ENCODE data around the gene SNX27.
"Not testable (repeated sequence)": the region's sequence is repeated elsewhere in the genome, so short reads cannot be mapped to it uniquely, and the experiment has no call there.

SNX27 gene

DNA sequence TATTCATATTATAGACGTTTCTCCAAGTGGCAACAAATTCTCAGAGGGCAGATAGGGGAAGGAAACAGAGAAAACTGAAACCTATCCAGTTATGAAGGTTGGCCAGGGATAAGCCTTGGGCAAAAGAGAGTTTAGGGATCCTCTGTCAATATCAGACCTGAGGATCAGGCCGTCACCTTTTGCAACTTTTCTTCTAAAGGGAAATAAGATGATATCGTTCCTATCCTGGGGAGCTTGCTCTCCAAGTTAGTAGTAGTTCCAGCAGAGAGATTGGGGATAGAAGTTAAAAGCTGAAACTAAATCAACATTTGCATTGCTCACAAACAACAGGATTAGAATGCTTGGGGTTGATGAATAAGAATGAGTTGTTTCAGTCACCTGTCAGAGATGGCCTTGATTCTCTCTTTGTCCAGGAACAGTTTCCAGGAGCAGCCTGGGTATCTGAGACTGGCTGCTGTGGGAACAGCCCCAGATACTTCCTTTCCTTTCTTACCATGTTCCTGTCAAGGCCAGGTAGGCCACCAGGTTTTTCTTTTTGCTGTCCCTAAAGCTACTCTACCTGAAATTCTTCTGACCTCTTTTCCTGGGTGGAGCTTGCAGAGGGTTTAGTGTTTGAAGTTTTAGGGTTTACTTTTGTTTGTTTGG, 112.0 kb downstream of the SNX27 start:
- DNase-seq: no peak

DNA sequence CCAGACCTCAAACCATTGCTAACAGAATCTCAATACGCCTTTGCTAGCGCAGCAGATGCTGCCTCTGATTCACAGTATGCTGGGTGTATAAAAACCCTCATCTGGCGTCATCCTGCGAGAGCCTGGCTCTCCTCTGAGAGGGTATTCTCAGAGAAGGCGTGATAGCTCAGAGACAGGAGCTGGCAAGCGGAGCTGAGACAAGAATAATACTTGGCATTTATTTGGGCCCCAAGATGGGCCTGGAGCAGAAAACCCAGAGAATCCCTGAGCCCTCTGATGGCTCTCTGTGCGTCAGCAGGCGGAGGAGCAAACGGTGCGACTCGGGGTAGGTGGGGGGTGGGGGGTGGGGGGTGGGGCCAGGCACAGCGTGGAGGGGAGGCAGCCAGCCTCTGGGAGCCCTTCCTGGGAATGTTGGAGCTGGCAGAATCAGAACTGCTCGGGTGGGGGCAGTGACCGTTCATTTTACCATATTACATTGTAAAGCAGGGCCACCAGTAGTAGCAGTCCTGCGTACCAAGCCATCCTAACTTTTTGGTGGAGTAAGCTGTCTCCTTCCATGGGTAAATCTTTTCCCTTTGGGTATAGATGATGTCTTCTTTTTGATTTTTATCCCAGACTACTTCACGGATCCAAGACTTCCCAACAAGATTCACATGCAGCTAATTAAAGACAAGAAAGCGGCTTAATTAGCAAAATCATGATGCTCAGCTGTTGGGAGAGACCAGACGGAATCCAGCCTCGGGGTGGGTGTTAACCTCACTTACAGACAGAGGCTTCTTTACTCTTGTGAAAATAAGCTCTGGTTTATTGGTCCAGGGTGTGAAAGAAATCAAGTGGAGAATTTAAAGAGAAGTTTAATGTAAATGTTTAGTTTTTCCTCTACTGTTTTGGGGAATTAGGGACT, 116.6 kb downstream of the SNX27 start:
- no peak for DNase-seq

DNA sequence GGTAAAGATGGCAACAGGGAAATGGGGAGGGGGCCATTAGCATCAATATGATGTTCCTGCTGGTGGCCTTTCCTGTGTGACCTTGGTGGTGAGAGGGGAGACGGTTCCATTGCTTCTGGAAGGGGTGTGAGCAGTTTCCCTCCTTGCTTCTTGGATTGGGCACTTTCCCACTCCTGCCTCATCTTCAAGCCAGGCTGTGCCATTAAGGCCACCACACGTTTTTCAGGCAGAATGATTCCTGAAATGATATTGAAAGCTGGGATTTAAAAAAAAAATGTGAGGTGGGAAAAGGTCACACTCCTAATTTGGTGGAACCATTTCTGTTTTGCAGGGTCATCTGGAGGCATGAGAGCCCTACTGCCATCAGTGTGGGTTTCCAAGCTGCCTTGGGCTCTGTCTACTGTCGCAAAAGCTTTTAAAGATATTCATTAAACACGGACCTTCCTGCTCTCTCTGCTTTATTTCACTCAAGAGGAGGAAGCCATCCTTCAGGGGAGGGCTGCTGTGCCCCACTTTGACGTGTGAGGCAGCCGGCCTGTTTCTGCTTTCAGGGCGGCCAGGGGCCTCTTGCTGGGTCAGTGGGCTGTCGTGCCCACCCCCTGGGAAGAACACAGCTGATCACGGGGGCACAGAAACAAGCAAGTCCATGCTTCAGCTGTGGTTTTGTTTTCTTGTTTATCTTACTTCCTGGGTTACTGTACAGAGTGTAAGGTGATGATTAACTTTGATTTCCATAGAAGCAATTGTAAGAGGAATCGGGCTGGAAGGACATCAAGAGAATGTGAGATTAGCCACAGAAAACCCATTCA, 117.5 kb downstream of the SNX27 start:
- no peak for DNase-seq

DNA sequence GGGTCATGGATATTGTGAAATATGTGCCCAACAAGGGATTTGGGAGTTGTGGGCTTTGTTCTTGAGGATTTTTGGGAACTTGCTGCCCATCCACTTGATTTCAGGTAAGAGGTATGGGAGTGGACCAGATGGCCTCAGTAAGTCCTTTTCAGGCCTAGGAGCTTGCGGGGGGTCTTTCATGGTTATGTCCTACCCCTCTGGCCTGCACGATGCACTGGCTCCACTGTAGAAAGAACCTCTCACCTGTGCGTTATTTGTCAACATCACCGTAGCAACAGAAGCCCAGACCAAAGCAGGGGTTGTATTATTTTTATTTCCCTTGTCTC, 118.1 kb downstream of the SNX27 start:
- DNase-seq: no peak

DNA sequence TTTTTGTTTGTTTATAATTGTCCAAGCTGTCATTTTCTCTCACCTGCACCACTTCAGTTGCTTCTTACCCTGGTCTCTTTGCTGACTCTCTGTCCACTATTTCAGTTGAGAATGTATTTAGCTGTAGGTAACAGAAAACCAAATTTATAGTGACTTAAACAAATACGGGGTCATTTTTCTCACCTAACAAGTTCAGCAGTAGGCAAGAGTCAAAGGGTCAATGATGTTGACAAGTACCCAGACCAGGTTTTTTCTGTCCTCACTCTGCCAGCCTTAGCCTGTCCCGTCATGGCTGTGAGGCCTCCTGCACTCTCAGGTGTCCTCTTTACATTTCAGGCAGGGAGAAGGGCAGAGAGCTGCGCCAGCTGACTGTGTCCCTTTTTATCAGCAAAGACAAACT, 121.3 kb downstream of the SNX27 start:
- DNase-seq: no peak

DNA sequence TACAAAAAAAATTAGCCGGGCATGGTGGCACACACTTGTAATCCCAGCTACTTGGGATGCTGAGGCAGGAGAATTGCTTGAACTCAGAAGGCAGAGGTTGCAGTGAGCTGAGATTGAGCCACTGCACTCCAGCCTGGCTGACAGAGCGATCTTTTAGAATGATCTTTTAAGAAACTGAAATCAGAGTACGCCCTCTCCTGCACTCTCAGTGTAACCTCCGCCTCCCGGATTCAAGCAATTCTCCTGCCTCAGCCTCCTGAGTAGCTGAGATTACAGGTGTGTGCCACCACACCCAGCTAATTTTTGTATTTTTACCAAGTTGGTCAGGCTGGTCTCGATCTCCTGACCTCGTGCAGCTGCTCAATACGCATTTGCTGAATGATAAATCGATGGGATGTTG, 122.1 kb downstream of the SNX27 start:
- DNase-seq: not testable (repeated sequence)

DNA sequence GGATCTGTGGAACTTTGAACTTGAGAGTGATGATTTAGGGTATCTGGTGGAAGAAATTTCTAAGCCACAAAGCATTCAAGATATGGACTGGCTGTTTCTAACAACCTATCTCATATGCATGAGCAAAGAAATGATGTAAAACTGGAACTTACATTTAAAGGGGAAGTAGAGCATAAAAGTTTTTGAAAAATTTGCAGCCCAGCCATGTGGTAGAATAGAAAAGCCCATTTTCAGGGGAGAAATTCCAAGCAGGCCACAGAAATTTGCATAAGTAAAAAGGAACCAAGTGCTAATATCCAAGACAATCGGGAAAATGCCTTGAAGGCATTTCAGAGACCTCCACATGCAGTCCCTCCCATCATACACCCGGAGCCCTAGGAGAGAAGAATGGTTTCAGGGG, 125.2 kb downstream of the SNX27 start:
- DNase-seq: no peak

DNA sequence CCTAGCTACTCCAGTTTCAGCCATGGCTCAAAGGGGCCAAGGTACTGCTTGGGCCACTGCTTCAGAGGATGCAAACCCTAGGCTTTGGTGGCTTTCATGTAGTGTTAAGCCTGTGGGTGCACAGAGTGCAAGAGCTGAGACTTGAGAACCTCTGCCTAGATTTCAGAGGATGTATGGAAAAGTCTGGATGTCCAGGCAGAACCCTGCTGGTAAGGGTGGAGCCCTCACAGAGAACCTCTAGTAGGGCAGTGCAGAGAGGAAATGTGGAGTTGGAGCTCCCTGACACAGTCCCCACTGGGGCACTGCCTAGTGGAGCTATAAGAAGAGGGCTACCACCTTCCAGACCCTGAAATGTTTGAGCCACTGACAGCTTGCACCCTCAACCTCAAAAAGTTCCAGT, 125.6 kb downstream of the SNX27 start:
- no peak for DNase-seq

DNA sequence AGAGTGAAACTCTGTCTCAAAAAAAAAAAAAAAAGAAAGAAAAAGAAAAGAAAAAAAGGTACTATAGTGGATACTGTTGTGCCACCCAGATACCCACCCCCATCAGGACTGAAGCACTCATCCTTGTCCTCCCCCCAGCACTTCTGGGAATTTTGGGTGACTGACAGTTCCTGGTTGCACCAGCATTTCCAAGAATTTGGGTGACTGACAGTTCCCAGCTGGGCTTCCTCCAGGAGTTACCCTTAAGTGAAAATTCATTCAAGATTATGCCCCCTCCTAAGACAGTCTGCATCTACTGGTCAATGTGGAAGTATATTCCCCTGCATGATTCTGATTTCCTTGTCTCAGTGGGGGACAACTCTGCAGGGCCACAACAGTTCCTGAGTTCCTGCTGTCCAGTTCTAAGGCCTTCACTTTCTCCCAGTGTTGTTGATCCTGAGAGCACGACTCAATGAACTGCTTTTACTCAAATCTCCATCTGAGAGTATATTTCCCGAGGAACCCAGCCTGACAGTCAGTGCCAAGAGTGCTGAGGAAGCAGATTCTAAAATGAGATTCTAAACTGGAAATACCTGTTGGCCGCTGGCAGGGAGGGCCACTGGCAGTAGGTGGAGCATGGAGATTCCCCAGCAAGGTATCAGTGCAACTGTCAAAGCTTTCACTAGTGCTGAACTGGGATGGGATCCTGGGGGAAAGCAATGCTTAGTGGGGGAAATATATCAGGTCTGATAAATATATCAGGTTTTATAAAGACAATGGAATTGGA, 127.9 kb downstream of the SNX27 start:
- DNase-seq: no peak

DNA sequence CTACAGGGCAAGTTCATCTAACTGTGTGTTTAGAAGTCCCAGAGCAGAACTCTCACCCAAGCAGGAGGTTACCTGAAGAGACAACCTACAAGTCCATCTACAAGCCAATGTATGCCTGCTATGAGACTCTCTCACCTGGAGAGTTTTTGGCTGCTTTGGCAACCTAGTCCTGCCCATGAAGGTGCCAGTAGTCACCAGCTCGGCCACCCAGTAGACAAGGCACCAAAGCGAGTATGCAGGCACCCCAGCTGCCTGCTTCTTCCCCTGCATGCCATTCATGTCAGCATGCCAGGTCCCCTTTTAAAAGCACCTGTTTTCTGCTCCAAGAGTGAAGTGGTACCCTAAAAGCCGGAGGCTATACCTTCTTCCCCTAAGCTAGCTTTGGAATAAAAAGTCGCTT, 129.7 kb downstream of the SNX27 start:
- DNase-seq: no peak
